Measurements from ENCODE around the gene CEP126.
"Not testable (repeated sequence)": the region's sequence is repeated elsewhere in the genome, so short reads cannot be mapped to it uniquely, and the experiment has no call there.

Gene CEP126

GRCh38 chr11:101929294-101929915, 14.6 kb downstream of the CEP126 start:
- no peak for DNase-seq (ENCODE audit: low read depth)

GRCh38 chr11:101931692-101932091, 16.9 kb downstream of the CEP126 start:
- no peak for DNase-seq (ENCODE audit: low read depth)

- DNase-seq (ENCODE audit: low read depth) = no peak
Observed at GRCh38 chr11:101940901-101941520, 26.2 kb downstream of the CEP126 start.

GRCh38 chr11:101944923-101945322, 30.1 kb downstream of the CEP126 start:
- DNase-seq (ENCODE audit: low read depth) = no peak

GRCh38 chr11:101945448-101945847, 30.6 kb downstream of the CEP126 start:
- DNase-seq (ENCODE audit: low read depth) = no peak

- DNase-seq (ENCODE audit: low read depth) = no peak
Observed at GRCh38 chr11:101949680-101950220, 34.9 kb downstream of the CEP126 start.

GRCh38 chr11:101955278-101955677, 40.5 kb downstream of the CEP126 start:
- no peak for DNase-seq (ENCODE audit: low read depth)

- DNase-seq (ENCODE audit: low read depth) = no peak
Observed at GRCh38 chr11:101955701-101956100, 40.9 kb downstream of the CEP126 start.

GRCh38 chr11:101960231-101960630, 45.4 kb downstream of the CEP126 start:
- no peak for DNase-seq (ENCODE audit: low read depth)

- not testable (repeated sequence) for DNase-seq (ENCODE audit: low read depth)
Observed at GRCh38 chr11:101964200-101964599, 49.4 kb downstream of the CEP126 start.

- no peak for DNase-seq (ENCODE audit: low read depth)
Observed at GRCh38 chr11:101974255-101974654, 59.4 kb downstream of the CEP126 start.

- no peak for DNase-seq (ENCODE audit: low read depth)
Observed at GRCh38 chr11:101974771-101975170, 60.0 kb downstream of the CEP126 start.

- no peak for DNase-seq (ENCODE audit: low read depth)
Observed at GRCh38 chr11:101975734-101976133, 60.9 kb downstream of the CEP126 start.

- DNase-seq (ENCODE audit: low read depth) = no peak
Observed at GRCh38 chr11:101987370-101987769, 72.6 kb downstream of the CEP126 start.

- no peak for DNase-seq (ENCODE audit: low read depth)
Observed at GRCh38 chr11:101993172-101993571, 78.4 kb downstream of the CEP126 start.

GRCh38 chr11:101994052-101994469, 79.3 kb downstream of the CEP126 start:
- not testable (repeated sequence) for DNase-seq (ENCODE audit: low read depth)

- DNase-seq (ENCODE audit: low read depth) = no peak
Observed at GRCh38 chr11:101996111-101996510, 81.3 kb downstream of the CEP126 start.

GRCh38 chr11:102001657-102002338, 87.0 kb downstream of the CEP126 start:
- no peak for DNase-seq (ENCODE audit: low read depth)

GRCh38 chr11:102004220-102004619, 89.4 kb downstream of the CEP126 start:
- DNase-seq (ENCODE audit: low read depth) = no peak

- DNase-seq (ENCODE audit: low read depth) = no peak
Observed at GRCh38 chr11:102005306-102005705, 90.5 kb downstream of the CEP126 start.

GRCh38 chr11:102006835-102007566, 92.2 kb downstream of the CEP126 start:
- DNase-seq (ENCODE audit: low read depth) = no peak

Data from GM04504 (cell line).